GM12878 (cell line): ENCODE data around the gene MLEC. TPM values are rescaled to one million over a fixed set of nuclear protein-coding genes. Genes with fewer than 3 reads are reported as not detected.
A peak's percentile ranks its signal among the peaks of the same experiment; 100 is the strongest.

Experiments used
- ATAC-seq: fragments of 200-7000 bp; cut with Tn5 transposase; 3 replicates; pipeline ENCODE4 v1.9.1; 2020; ENCODE audit warnings: mild to moderate bottlenecking, moderate library complexity
- BruUV-seq: library from RNA; stranded (reverse); fragments of 400-500 nt; replicated peaks from 2 replicates; lab custom pipeline; 2021; lab: Mats Ljungman, UMichigan
- CTCF ChIA-PET: fragments of 300-600 bp; sonication (Branson Sonifier 250); formaldehyde crosslinking; extraction: SDS; loops from one replicate; lab custom pipeline; 2021; ENCODE audit warnings: inconsistent platforms; lab: Yijun Ruan, JAX
- POLR2A ChIA-PET: fragments of 350-600 bp; formaldehyde crosslinking; extraction: SDS; loops from one replicate; lab custom pipeline; 2021; ENCODE audit warnings: inconsistent platforms; lab: Charles Lee
- RAD21 ChIA-PET: fragments of 300-600 bp; sonication (Branson Sonifier 250); formaldehyde crosslinking; loops from one replicate; lab custom pipeline; 2023; ENCODE audit warnings: antibody characterized with exemption; ENCODE audit not compliant: unreplicated experiment; lab: Charles Lee
- SMC1A ChIA-PET: fragments of 300-600 bp; sonication (Branson Sonifier 250); formaldehyde crosslinking; loops from one replicate; lab custom pipeline; 2023; ENCODE audit not compliant: unreplicated experiment, uncharacterized antibody; lab: Charles Lee
- DNase-seq: peaks from one replicate; pipeline ENCODE4 v3.0.0-alpha.2; 2011; ENCODE audit warnings: low read depth, low spot score
- FAIRE-seq: peaks from 3 replicates; lab custom pipeline; 2011; peaks lifted over from hg19 to GRCh38; lab: Jason Lieb, UNC
- H2AFZ ChIP-seq: 2 replicates; pipeline ENCODE4 v1.6.0; 2011; ENCODE audit warnings: low read depth, low read length, control low read depth; ENCODE audit not compliant: control insufficient read depth
- H3K27ac ChIP-seq: 2 replicates; pipeline ENCODE4 v1.5.1; 2011; ENCODE audit warnings: control low read depth; ENCODE audit not compliant: control insufficient read depth, insufficient read depth
- H3K27me3 ChIP-seq, 2 experiments: replicated peaks in 1 of 2; 2 replicates each; pipeline versions ENCODE4 v1.6.0 to v1.6.1; 2011; ENCODE audit warnings: low read length in 1 of 2; ENCODE audit not compliant: control insufficient read depth in 2 of 2, insufficient read depth in 2 of 2
- H3K36me3 ChIP-seq, 2 experiments: 2 replicates each; pipeline ENCODE4 v1.5.1; 2011; ENCODE audit warnings: low read length in 1 of 2; ENCODE audit not compliant: control insufficient read depth in 2 of 2, insufficient read depth in 2 of 2
- H3K4me1 ChIP-seq: 2 replicates; pipeline ENCODE4 v1.6.1; 2011; ENCODE audit warnings: mild to moderate bottlenecking, low read length, moderate library complexity, mixed read lengths; ENCODE audit not compliant: control insufficient read depth, insufficient read depth
- H3K4me2 ChIP-seq: 2 replicates; pipeline ENCODE4 v1.6.0; 2011; ENCODE audit warnings: control low read depth; ENCODE audit not compliant: control insufficient read depth, insufficient read depth
- H3K4me3 ChIP-seq: fragments of 200-600 bp; sonication (generic); 2 replicates; pipeline ENCODE4 v1.5.1; 2016
- H3K79me2 ChIP-seq: 2 replicates; pipeline ENCODE4 v1.6.0; 2011; ENCODE audit warnings: low read length; ENCODE audit not compliant: control insufficient read depth, insufficient read depth
- H3K9ac ChIP-seq: 2 replicates; pipeline ENCODE4 v1.8.0; 2011; ENCODE audit warnings: low read length, control low read depth, mixed read lengths; ENCODE audit not compliant: control insufficient read depth, insufficient read depth
- H3K9me3 ChIP-seq: replicated peaks from 3 replicates; pipeline ENCODE4 v1.5.1; 2011; ENCODE audit warnings: mild to moderate bottlenecking, low read length; ENCODE audit not compliant: control insufficient read depth, insufficient read depth
- H4K20me1 ChIP-seq: 2 replicates; pipeline ENCODE4 v1.6.0; 2011; ENCODE audit not compliant: control insufficient read depth, insufficient read depth
- BCL11A ChIP-seq: IDR thresholded peaks from 2 replicates; pipeline ENCODE4 v1.6.1; 2011; ENCODE audit warnings: low read depth, low read length
- CHD2 ChIP-seq: IDR thresholded peaks from 2 replicates; pipeline ENCODE4 v1.6.1; 2011; ENCODE audit warnings: low read depth, low read length, improper control_type of control experiment, borderline replicate concordance
- GABPA ChIP-seq: IDR thresholded peaks from 2 replicates; pipeline ENCODE4 v1.6.1; 2014; ENCODE audit warnings: antibody characterized with exemption, low read depth, mild to moderate bottlenecking, inconsistent platforms
- HDAC2 ChIP-seq: fragments of 200-600 bp; sonication (generic); IDR thresholded peaks from 2 replicates; pipeline ENCODE4 v1.6.1; 2017
- HDAC6 ChIP-seq: fragments of 200-600 bp; sonication (generic); IDR thresholded peaks from one replicate; pipeline ENCODE4 v1.8.0; 2017; ENCODE audit warnings: antibody characterized with exemption; ENCODE audit not compliant: unreplicated experiment
- NFYB ChIP-seq: IDR thresholded peaks from 2 replicates; pipeline ENCODE4 v1.6.1; 2011; ENCODE audit warnings: low read depth, mild to moderate bottlenecking, low read length, improper control_type of control experiment, moderate library complexity; ENCODE audit not compliant: insufficient read depth
- RELA ChIP-seq: fragments of 450-650 bp; IDR thresholded peaks from 2 replicates; pipeline ENCODE4 v1.8.0; 2014; ENCODE audit warnings: borderline replicate concordance; ENCODE audit not compliant: partially characterized antibody
- SMAD1 ChIP-seq: fragments of 450-650 bp; IDR thresholded peaks from 2 replicates; pipeline ENCODE4 v1.6.1; 2018; ENCODE audit warnings: mild to moderate bottlenecking, low read depth; ENCODE audit not compliant: partially characterized antibody
- SPI1 ChIP-seq: IDR thresholded peaks from 2 replicates; pipeline ENCODE4 v1.6.1; 2011; ENCODE audit warnings: low read depth, mild to moderate bottlenecking, low read length, moderate library complexity, borderline replicate concordance; ENCODE audit not compliant: insufficient read depth
- SUPT20H ChIP-seq: IDR thresholded peaks from 2 replicates; pipeline ENCODE4 v1.6.1; 2011; ENCODE audit warnings: low read depth, mild to moderate bottlenecking, low read length, moderate library complexity, borderline replicate concordance; ENCODE audit not compliant: control insufficient read depth
- TAF1 ChIP-seq: IDR thresholded peaks from 2 replicates; pipeline ENCODE4 v1.6.1; 2011; ENCODE audit warnings: mild to moderate bottlenecking, low read depth, low read length, borderline replicate concordance
- TCF3 ChIP-seq: IDR thresholded peaks from 2 replicates; pipeline ENCODE4 v1.6.1; 2012; ENCODE audit warnings: low read depth, mild to moderate bottlenecking, low read length, borderline replicate concordance; ENCODE audit not compliant: insufficient read depth
- ZNF24 ChIP-seq: fragments of 450-650 bp; IDR thresholded peaks from 2 replicates; pipeline ENCODE4 v1.6.1; 2017; ENCODE audit warnings: antibody characterized with exemption, mild to moderate bottlenecking
- WGBS: methylation state at CpG from one replicate; pipeline ENCODE4 v1.1.6; 2016; ENCODE audit warnings: low lambda C conversion rate; ENCODE audit not compliant: insufficient replicate concordance, insufficient coverage; ENCODE audit errors: missing lambda C conversion rate; 5-methylcytosine and 5-hydroxymethylcytosine counted together
- in situ Hi-C: fragments of 300-500 bp; cut with MboI; formaldehyde crosslinking; loops from 9 replicates; pipeline ENCODE4 v1.14.3; 2018; ENCODE audit warnings: mixed read lengths
- intact Hi-C: fragments of 100-400 bp; cut with micrococcal nuclease; formaldehyde crosslinking; loops from one replicate; pipeline ENCODE4 v1.14.2; 2022; ENCODE audit not compliant: unreplicated experiment
- polyA plus RNA-seq, 11 experiments: library from polyadenylated mRNA; depleted of rRNA in 4 of 11; unstranded in 6 of 11; stranded (reverse) in 5 of 11; fragments of >200 nt; fragmentation: Nextera tagmentation in 4 of 11; fragmentation: Illumina TruSeq in 1 of 11; extraction: Ambion mirVana in 4 of 11; extraction: Trizol in 1 of 11; gene quantifications; 1 replicate in 1 of 11; 2 replicates in 10 of 11; pipeline versions ENCODE4 v1.2.1 to v1.2.3, GENCODE V29; 2011 to 2016; ENCODE audit warnings: inconsistent platforms in 2 of 11, missing spikeins in 2 of 11, low read depth in 1 of 11
- total RNA-seq, 4 experiments: library from RNA; depleted of rRNA in 3 of 4; stranded (reverse); fragments of >200 nt in 3 of 4; fragmentation: Illumina TruSeq in 1 of 4; extraction: Trizol in 1 of 4; gene quantifications; 2 replicates each; pipeline versions ENCODE4 v1.2.1 to v1.2.3, GENCODE V29; 2013 to 2021
- TF ChIP-seq, protein P1 (sequence below): IDR thresholded peaks from 2 replicates; pipeline ENCODE4 v1.6.1; 2012; ENCODE audit warnings: low read length, inconsistent platforms
- TF ChIP-seq, protein P2 (sequence below): IDR thresholded peaks from 2 replicates; pipeline ENCODE4 v1.6.1; 2011; ENCODE audit warnings: borderline replicate concordance, low read depth, mild to moderate bottlenecking, moderate library complexity, low read length; ENCODE audit not compliant: insufficient read depth, poor library complexity, severe bottlenecking
- TF ChIP-seq, protein P3 (sequence below): fragments of 450-650 bp; IDR thresholded peaks from 2 replicates; pipeline ENCODE4 v1.6.1; 2016; ENCODE audit warnings: mild to moderate bottlenecking, moderate library complexity, borderline replicate concordance

The MLEC gene
- total and polyA plus RNA-seq, 10 of the 15 experiments (the other 5 are each of a cell fraction or from before 2014, with no cell fraction given), result 26.7 to 172 (median 103) TPM

- Histone ChIP-seq H3K27ac (peak overlapping the region; percentile 45), H4K20me1 (no peaks in the 10 kb centered on the region), H3K36me3 (no peaks in the 10 kb centered on the region), H3K79me2 (peaks cover 1% of the 10 kb centered on the region; the same call in 1 of the 2 replicates), H3K4me3 (peak overlapping the region; percentile 16; the same call in 1 of the 2 replicates), H3K9ac (peak overlapping the region; percentile 1; the same call in 1 of the 2 replicates), H3K9me3 (no peaks in the 10 kb centered on the region), H3K27me3 (no peaks in the 10 kb centered on the region), H3K4me1 (peaks cover 47% of the 10 kb centered on the region), H3K4me2 (peak overlapping the region; percentile 2), H2AFZ (no peak overlapping the region)
- SMC1A ChIA-PET, result interaction anchor here (0.9 to 18.2 kb wide), 7 partner anchors 10 to 99 kb away, joined by 3 to 149 read pairs (median 5); partner anchors contain the start of genes MLEC and POP5
- DNase-seq (no peak), ATAC-seq (no peak), FAIRE-seq (no peak)
- intact Hi-C loops, result no loop called here
- CTCF ChIA-PET, result interaction anchor here (1.2 to 24.8 kb wide), 4 partner anchors 11 to 98 kb away, joined by 3 to 454 read pairs (median 14); partner anchors contain the start of gene CABP1
- RAD21 ChIA-PET, result interaction anchor here (1.4 to 7.1 kb wide), 4 partner anchors 11 to 174 kb away, joined by 3 to 77 read pairs (median 17); no protein-coding TSS in a partner anchor
- 34% methylated on average over 5 of the region's 5 CpGs for WGBS
- no TSS peak for BruUV-seq
- in situ Hi-C loops, result no loop called here
- POLR2A ChIA-PET, result interaction anchor here (2.1 to 5.4 kb wide), 5 partner anchors 7 to 31 kb away, joined by 7 to 46 read pairs (median 14); partner anchors contain the start of gene MLEC
- TF ChIP-seq SMAD1, result no peak
- no peak for TF ChIP-seq TAF1
- TF ChIP-seq, protein P1, sequence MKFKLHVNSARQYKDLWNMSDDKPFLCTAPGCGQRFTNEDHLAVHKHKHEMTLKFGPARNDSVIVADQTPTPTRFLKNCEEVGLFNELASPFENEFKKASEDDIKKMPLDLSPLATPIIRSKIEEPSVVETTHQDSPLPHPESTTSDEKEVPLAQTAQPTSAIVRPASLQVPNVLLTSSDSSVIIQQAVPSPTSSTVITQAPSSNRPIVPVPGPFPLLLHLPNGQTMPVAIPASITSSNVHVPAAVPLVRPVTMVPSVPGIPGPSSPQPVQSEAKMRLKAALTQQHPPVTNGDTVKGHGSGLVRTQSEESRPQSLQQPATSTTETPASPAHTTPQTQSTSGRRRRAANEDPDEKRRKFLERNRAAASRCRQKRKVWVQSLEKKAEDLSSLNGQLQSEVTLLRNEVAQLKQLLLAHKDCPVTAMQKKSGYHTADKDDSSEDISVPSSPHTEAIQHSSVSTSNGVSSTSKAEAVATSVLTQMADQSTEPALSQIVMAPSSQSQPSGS, result no peak
- TF ChIP-seq, protein P2, sequence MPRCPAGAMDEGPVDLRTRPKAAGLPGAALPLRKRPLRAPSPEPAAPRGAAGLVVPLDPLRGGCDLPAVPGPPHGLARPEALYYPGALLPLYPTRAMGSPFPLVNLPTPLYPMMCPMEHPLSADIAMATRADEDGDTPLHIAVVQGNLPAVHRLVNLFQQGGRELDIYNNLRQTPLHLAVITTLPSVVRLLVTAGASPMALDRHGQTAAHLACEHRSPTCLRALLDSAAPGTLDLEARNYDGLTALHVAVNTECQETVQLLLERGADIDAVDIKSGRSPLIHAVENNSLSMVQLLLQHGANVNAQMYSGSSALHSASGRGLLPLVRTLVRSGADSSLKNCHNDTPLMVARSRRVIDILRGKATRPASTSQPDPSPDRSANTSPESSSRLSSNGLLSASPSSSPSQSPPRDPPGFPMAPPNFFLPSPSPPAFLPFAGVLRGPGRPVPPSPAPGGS, result no peak
- 0 out of 2 replicates have a peak, but pooled peaks have one; percentile 32 for TF ChIP-seq GABPA
- TF ChIP-seq, protein P3, sequence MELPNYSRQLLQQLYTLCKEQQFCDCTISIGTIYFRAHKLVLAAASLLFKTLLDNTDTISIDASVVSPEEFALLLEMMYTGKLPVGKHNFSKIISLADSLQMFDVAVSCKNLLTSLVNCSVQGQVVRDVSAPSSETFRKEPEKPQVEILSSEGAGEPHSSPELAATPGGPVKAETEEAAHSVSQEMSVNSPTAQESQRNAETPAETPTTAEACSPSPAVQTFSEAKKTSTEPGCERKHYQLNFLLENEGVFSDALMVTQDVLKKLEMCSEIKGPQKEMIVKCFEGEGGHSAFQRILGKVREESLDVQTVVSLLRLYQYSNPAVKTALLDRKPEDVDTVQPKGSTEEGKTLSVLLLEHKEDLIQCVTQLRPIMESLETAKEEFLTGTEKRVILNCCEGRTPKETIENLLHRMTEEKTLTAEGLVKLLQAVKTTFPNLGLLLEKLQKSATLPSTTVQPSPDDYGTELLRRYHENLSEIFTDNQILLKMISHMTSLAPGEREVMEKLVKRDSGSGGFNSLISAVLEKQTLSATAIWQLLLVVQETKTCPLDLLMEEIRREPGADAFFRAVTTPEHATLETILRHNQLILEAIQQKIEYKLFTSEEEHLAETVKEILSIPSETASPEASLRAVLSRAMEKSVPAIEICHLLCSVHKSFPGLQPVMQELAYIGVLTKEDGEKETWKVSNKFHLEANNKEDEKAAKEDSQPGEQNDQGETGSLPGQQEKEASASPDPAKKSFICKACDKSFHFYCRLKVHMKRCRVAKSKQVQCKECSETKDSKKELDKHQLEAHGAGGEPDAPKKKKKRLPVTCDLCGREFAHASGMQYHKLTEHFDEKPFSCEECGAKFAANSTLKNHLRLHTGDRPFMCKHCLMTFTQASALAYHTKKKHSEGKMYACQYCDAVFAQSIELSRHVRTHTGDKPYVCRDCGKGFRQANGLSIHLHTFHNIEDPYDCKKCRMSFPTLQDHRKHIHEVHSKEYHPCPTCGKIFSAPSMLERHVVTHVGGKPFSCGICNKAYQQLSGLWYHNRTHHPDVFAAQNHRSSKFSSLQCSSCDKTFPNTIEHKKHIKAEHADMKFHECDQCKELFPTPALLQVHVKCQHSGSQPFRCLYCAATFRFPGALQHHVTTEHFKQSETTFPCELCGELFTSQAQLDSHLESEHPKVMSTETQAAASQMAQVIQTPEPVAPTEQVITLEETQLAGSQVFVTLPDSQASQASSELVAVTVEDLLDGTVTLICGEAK, result no peak
- TF ChIP-seq SPI1, result peak; percentile 85
- 0 out of 2 replicates have a peak, but pooled peaks have one; percentile 13 for TF ChIP-seq CHD2
- TF ChIP-seq HDAC2, result no peak
- no peak for TF ChIP-seq BCL11A
- no peak for TF ChIP-seq NFYB
- no peak for TF ChIP-seq RELA
- TF ChIP-seq HDAC6, result no peak
- TF ChIP-seq SUPT20H, result no peak
- TF ChIP-seq TCF3, result no peak
- no peak for TF ChIP-seq ZNF24
Observed at GRCh38 chr12:120680165-120680738, 6.7 kb upstream of the MLEC start.
